ENCODE data around the gene TBXAS1. TPM values are rescaled to one million over a fixed set of nuclear protein-coding genes. Genes with fewer than 3 reads are reported as not detected.

Gene TBXAS1
- total and polyA plus RNA-seq, 2 donors from 2014 or later: 14.2 to 33.6 TPM

DNA sequence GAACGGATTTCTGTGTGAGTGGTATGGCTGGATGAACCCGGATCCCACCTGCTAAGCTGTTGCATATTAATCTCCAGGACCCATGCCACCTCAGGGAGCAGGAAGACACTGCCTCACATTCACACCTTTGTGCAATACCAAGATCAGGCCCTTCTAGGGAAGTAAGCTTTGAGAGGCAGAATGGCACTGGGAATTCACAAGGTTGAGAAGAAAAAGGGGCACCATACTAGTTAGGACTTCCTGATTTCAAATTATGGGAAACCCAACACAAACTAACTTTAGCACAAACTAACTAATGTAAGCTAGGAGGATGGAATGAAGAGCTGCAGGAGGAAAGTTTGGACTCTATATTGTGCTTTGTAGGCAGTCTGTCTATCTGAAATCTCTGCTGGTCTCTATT is 71.3 kb downstream of the TBXAS1 start:
- H3K27me3 ChIP-seq (ENCODE audit: control insufficient read depth, insufficient read depth, low read length): no peaks in the 10 kb centered on the region
- peak in 1 of 5 donors; percentile 47 for DNase-seq
- no peaks in the 10 kb centered on the region for H3K4me1 ChIP-seq (ENCODE audit: control insufficient read depth in 2 of 3, insufficient read depth in 2 of 3, low read depth in 1 of 3, low read length in 3 of 3)
- no peak overlapping the region for H3K9ac ChIP-seq (ENCODE audit: low read length in 3 of 3)
- TF ChIP-seq, protein P1, sequence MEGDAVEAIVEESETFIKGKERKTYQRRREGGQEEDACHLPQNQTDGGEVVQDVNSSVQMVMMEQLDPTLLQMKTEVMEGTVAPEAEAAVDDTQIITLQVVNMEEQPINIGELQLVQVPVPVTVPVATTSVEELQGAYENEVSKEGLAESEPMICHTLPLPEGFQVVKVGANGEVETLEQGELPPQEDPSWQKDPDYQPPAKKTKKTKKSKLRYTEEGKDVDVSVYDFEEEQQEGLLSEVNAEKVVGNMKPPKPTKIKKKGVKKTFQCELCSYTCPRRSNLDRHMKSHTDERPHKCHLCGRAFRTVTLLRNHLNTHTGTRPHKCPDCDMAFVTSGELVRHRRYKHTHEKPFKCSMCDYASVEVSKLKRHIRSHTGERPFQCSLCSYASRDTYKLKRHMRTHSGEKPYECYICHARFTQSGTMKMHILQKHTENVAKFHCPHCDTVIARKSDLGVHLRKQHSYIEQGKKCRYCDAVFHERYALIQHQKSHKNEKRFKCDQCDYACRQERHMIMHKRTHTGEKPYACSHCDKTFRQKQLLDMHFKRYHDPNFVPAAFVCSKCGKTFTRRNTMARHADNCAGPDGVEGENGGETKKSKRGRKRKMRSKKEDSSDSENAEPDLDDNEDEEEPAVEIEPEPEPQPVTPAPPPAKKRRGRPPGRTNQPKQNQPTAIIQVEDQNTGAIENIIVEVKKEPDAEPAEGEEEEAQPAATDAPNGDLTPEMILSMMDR (IDR thresholded peaks at IDR 0.05; ENCODE audit: borderline replicate concordance, extremely low read depth, insufficient read depth): no peak
- no peaks in the 10 kb centered on the region for H3K36me3 ChIP-seq (ENCODE audit: control insufficient read depth in 2 of 3, insufficient read depth in 3 of 3, low read length in 3 of 3)
- intact Hi-C loops (cut with DNase I): no loop called here
- H3K9me3 ChIP-seq (ENCODE audit: control insufficient read depth in 2 of 3, insufficient read depth in 1 of 3, low read length in 3 of 3): peaks cover 0 to 2% (median 0%) of the 10 kb centered on the region in 3 donors
- no peak overlapping the region for H3K27ac ChIP-seq (ENCODE audit: low read depth in 2 of 2, low read length in 2 of 2)
- FAIRE-seq: no peak
- H3K4me3 ChIP-seq (ENCODE audit: low read length in 3 of 3): no peak overlapping the region

GRCh38 chr7:139901056-139901795 is 72.2 kb downstream of the TBXAS1 start:
- H3K4me1 ChIP-seq (ENCODE audit: control insufficient read depth in 2 of 3, insufficient read depth in 2 of 3, low read depth in 1 of 3, low read length in 3 of 3): no peaks in the 10 kb centered on the region
- H3K9ac ChIP-seq (ENCODE audit: low read length in 3 of 3): no peak overlapping the region
- no peak overlapping the region for H3K4me3 ChIP-seq (ENCODE audit: low read length in 3 of 3)
- H3K36me3 ChIP-seq (ENCODE audit: control insufficient read depth in 2 of 3, insufficient read depth in 3 of 3, low read length in 3 of 3): no peaks in the 10 kb centered on the region
- no peak for DNase-seq
- TF ChIP-seq, protein P1 (IDR thresholded peaks at IDR 0.05; ENCODE audit: borderline replicate concordance, extremely low read depth, insufficient read depth): no peak
- H3K27ac ChIP-seq (ENCODE audit: low read depth in 2 of 2, low read length in 2 of 2): no peak overlapping the region
- no peaks in the 10 kb centered on the region for H3K27me3 ChIP-seq (ENCODE audit: control insufficient read depth, insufficient read depth, low read length)
- intact Hi-C loops (cut with DNase I): no loop called here
- H3K9me3 ChIP-seq (ENCODE audit: control insufficient read depth in 2 of 3, insufficient read depth in 1 of 3, low read length in 3 of 3): peaks cover 0 to 2% (median 0%) of the 10 kb centered on the region in 3 donors
- FAIRE-seq: no peak

- Histone ChIP-seq H3K9me3 (ENCODE audit: control insufficient read depth in 2 of 3, insufficient read depth in 1 of 3, low read length in 3 of 3) (peaks cover 0 to 2% (median 0%) of the 10 kb centered on the region in 3 donors), H3K27ac (ENCODE audit: low read depth in 2 of 2, low read length in 2 of 2) (no peak overlapping the region), H3K4me3 (ENCODE audit: low read length in 3 of 3) (no peak overlapping the region), H3K4me1 (ENCODE audit: control insufficient read depth in 2 of 3, insufficient read depth in 2 of 3, low read depth in 1 of 3, low read length in 3 of 3) (no peaks in the 10 kb centered on the region), H3K9ac (ENCODE audit: low read length in 3 of 3) (no peak overlapping the region), H3K27me3 (ENCODE audit: control insufficient read depth, insufficient read depth, low read length) (no peaks in the 10 kb centered on the region), H3K36me3 (ENCODE audit: control insufficient read depth in 2 of 3, insufficient read depth in 3 of 3, low read length in 3 of 3) (no peaks in the 10 kb centered on the region)
- intact Hi-C loops (cut with DNase I): no loop called here
- TF ChIP-seq, protein P1 (IDR thresholded peaks at IDR 0.05; ENCODE audit: borderline replicate concordance, extremely low read depth, insufficient read depth): no peak
- FAIRE-seq (no peak), DNase-seq (no peak)
These were observed 72.8 kb downstream of the TBXAS1 start for GRCh38 chr7:139901901-139902300.

Measured in kidney (tissue), 14 donors.